Midbrain (tissue), 1 donor: ENCODE data around the gene HLA-DPB1.
A peak's percentile ranks its signal among the peaks of the same experiment; 100 is the strongest.

Experiments
- DNase-seq: peaks from one replicate; lab custom pipeline; 2025; lab: John Stamatoyannopoulos, UW

The HLA-DPB1 gene

GRCh38 chr6:33103776-33104175, 28.0 kb downstream of the HLA-DPB1 start:
- no peak for DNase-seq

- no peak for DNase-seq
Measured at GRCh38 chr6:33104887-33105286, 29.1 kb downstream of the HLA-DPB1 start.

- DNase-seq: no peak
Measured at GRCh38 chr6:33105386-33105785, 29.6 kb downstream of the HLA-DPB1 start.

GRCh38 chr6:33105916-33106871, 30.4 kb downstream of the HLA-DPB1 start:
- DNase-seq: no peak

GRCh38 chr6:33107641-33108040, 31.9 kb downstream of the HLA-DPB1 start:
- no peak for DNase-seq

- no peak for DNase-seq
Measured at GRCh38 chr6:33108307-33108706, 32.5 kb downstream of the HLA-DPB1 start.

GRCh38 chr6:33112148-33112547, 36.4 kb downstream of the HLA-DPB1 start:
- DNase-seq: peak; percentile 47

- DNase-seq: no peak
Measured at GRCh38 chr6:33113755-33114154, 38.0 kb downstream of the HLA-DPB1 start.

- no peak for DNase-seq
Measured at GRCh38 chr6:33114406-33114805, 38.6 kb downstream of the HLA-DPB1 start.

- no peak for DNase-seq
Measured at GRCh38 chr6:33116417-33116816, 40.6 kb downstream of the HLA-DPB1 start.

- no peak for DNase-seq
Measured at GRCh38 chr6:33116841-33117711, 41.3 kb downstream of the HLA-DPB1 start.

- DNase-seq: no peak
Measured at GRCh38 chr6:33117811-33118277, 42.1 kb downstream of the HLA-DPB1 start.

GRCh38 chr6:33118525-33119123, 42.8 kb downstream of the HLA-DPB1 start:
- peak; percentile 65 for DNase-seq

- DNase-seq: no peak
Measured at GRCh38 chr6:33120001-33120400, 44.2 kb downstream of the HLA-DPB1 start.

- DNase-seq: no peak
Measured at GRCh38 chr6:33123181-33123580, 47.4 kb downstream of the HLA-DPB1 start.

GRCh38 chr6:33123732-33124524, 48.1 kb downstream of the HLA-DPB1 start:
- DNase-seq: peak; percentile 45

- DNase-seq: no peak
Measured at GRCh38 chr6:33124525-33124901, 48.7 kb downstream of the HLA-DPB1 start.

GRCh38 chr6:33124947-33125346, 49.2 kb downstream of the HLA-DPB1 start:
- no peak for DNase-seq

GRCh38 chr6:33126101-33126714, 50.4 kb downstream of the HLA-DPB1 start:
- peak; percentile 24 for DNase-seq

- DNase-seq: no peak
Measured at GRCh38 chr6:33128318-33128717, 52.5 kb downstream of the HLA-DPB1 start.

GRCh38 chr6:33132081-33132524, 56.3 kb downstream of the HLA-DPB1 start:
- no peak for DNase-seq
